ENCODE data around the gene DNM3.

- TF ChIP-seq POLR2A (IDR thresholded peaks at IDR 0.05), result no peak
- no peak for TF ChIP-seq CTCF (IDR thresholded peaks at IDR 0.05)
Observed at GRCh38 chr1:172069051-172069450, 227.8 kb downstream of the DNM3 start.
